ENCODE results near the gene RNH1. TPM values are rescaled to one million over a fixed set of nuclear protein-coding genes. Genes with fewer than 3 reads are reported as not detected.

RNH1 gene
- polyA plus RNA-seq, 1 donor from 2014 or later: 71.8 TPM

DNA sequence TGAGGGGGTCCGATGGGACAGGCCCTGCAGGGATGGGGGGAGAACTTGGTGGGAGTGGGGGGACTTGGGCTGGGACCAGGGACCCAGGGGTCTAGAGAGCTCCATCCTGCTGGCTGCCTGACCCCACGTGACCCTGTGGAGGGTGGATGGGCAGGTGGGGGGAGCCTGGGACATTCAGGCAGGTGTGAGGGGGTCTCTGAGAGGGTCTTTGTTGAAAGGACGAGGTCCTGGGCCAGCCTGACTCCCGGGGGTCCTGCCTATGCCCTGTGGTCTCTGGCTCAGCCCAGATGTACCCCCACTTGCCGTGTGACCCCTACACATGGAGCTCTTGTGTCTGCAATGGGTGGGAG is 37.8 kb upstream of the RNH1 start:
- H3K9me2 ChIP-seq (ENCODE audit: insufficient read depth, low read length): no peaks in the 10 kb centered on the region
- TF ChIP-seq POLR2AphosphoS5 (IDR thresholded peaks at IDR 0.05) (no peak), EZH2 (IDR thresholded peaks at IDR 0.05; ENCODE audit: borderline replicate concordance, insufficient read depth, low read length, poor library complexity, severe bottlenecking) (no peak), MXI1 (conservative IDR thresholded peaks at IDR 0.05; ENCODE audit: poor library complexity, severe bottlenecking) (no peak), EP300 (conservative IDR thresholded peaks at IDR 0.05; ENCODE audit: poor library complexity, severe bottlenecking) (no peak), RAD21 (conservative IDR thresholded peaks at IDR 0.05) (no peak), TAF1 (IDR thresholded peaks at IDR 0.05; ENCODE audit: low read depth) (no peak), SMC3 (conservative IDR thresholded peaks at IDR 0.05; ENCODE audit: poor library complexity) (no peak)
- TF ChIP-seq, protein P1, sequence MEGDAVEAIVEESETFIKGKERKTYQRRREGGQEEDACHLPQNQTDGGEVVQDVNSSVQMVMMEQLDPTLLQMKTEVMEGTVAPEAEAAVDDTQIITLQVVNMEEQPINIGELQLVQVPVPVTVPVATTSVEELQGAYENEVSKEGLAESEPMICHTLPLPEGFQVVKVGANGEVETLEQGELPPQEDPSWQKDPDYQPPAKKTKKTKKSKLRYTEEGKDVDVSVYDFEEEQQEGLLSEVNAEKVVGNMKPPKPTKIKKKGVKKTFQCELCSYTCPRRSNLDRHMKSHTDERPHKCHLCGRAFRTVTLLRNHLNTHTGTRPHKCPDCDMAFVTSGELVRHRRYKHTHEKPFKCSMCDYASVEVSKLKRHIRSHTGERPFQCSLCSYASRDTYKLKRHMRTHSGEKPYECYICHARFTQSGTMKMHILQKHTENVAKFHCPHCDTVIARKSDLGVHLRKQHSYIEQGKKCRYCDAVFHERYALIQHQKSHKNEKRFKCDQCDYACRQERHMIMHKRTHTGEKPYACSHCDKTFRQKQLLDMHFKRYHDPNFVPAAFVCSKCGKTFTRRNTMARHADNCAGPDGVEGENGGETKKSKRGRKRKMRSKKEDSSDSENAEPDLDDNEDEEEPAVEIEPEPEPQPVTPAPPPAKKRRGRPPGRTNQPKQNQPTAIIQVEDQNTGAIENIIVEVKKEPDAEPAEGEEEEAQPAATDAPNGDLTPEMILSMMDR (IDR thresholded peaks at IDR 0.05; ENCODE audit: poor library complexity, severe bottlenecking): no peak
- TF ChIP-seq, protein P2, sequence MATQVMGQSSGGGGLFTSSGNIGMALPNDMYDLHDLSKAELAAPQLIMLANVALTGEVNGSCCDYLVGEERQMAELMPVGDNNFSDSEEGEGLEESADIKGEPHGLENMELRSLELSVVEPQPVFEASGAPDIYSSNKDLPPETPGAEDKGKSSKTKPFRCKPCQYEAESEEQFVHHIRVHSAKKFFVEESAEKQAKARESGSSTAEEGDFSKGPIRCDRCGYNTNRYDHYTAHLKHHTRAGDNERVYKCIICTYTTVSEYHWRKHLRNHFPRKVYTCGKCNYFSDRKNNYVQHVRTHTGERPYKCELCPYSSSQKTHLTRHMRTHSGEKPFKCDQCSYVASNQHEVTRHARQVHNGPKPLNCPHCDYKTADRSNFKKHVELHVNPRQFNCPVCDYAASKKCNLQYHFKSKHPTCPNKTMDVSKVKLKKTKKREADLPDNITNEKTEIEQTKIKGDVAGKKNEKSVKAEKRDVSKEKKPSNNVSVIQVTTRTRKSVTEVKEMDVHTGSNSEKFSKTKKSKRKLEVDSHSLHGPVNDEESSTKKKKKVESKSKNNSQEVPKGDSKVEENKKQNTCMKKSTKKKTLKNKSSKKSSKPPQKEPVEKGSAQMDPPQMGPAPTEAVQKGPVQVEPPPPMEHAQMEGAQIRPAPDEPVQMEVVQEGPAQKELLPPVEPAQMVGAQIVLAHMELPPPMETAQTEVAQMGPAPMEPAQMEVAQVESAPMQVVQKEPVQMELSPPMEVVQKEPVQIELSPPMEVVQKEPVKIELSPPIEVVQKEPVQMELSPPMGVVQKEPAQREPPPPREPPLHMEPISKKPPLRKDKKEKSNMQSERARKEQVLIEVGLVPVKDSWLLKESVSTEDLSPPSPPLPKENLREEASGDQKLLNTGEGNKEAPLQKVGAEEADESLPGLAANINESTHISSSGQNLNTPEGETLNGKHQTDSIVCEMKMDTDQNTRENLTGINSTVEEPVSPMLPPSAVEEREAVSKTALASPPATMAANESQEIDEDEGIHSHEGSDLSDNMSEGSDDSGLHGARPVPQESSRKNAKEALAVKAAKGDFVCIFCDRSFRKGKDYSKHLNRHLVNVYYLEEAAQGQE (IDR thresholded peaks at IDR 0.05; ENCODE audit: borderline replicate concordance): no peak
- H3K36me3 ChIP-seq (ENCODE audit: insufficient read depth, low read length): no peaks in the 10 kb centered on the region

DNA sequence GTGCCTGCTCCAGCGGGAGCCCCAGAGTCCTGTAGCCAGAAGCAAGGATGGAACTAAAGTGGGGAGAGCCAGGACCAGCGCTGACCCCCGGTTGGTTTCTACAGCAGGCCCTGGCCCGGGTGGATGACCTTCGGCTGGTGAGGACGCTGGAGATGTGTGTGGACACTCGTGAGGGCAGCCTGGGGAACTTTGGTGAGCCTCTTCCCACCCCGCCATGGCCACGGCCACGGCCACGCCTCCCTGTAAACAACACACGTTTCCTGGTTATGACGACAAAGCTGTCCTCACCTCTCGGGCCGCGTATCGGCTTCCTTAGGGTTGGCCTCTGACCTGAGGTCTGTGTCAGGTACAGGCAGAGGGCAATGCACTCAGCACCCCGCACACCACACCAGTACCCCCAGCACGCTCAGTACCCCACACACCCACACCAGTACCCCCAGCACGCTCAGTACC is 34.4 kb upstream of the RNH1 start:
- Histone ChIP-seq H3K9me3 (ENCODE audit: low read length) (no peaks in the 10 kb centered on the region), H2AFZ (ENCODE audit: low read depth, low read length) (no peak overlapping the region), H3F3A (ENCODE audit: insufficient read depth, low read length, poor library complexity, severe bottlenecking) (no peaks in the 10 kb centered on the region), H3K4me2 (ENCODE audit: low read length) (no peak overlapping the region), H3K9ac (ENCODE audit: low read length) (no peak overlapping the region), H4K20me1 (ENCODE audit: insufficient read depth) (no peaks in the 10 kb centered on the region), H3K36me3 (ENCODE audit: insufficient read depth, low read length) (no peaks in the 10 kb centered on the region), H3K27ac (ENCODE audit: low read length) (no peak overlapping the region), H3K4me3 (ENCODE audit: low read length) (no peak overlapping the region), H3K79me2 (replicated peaks; ENCODE audit: insufficient read depth, low read length) (no peaks in the 10 kb centered on the region), H3K9me2 (ENCODE audit: insufficient read depth, low read length) (no peaks in the 10 kb centered on the region), H3K27me3 (ENCODE audit: insufficient read depth, low read depth, low read length) (no peaks in the 10 kb centered on the region)
- TF ChIP-seq SMC3 (conservative IDR thresholded peaks at IDR 0.05; ENCODE audit: poor library complexity): no peak
- no peak for TF ChIP-seq POLR2AphosphoS5 (IDR thresholded peaks at IDR 0.05)
- no peak for TF ChIP-seq TAF1 (IDR thresholded peaks at IDR 0.05; ENCODE audit: low read depth)
- TF ChIP-seq EZH2 (IDR thresholded peaks at IDR 0.05; ENCODE audit: borderline replicate concordance, insufficient read depth, low read length, poor library complexity, severe bottlenecking): no peak
- no peak for TF ChIP-seq MXI1 (conservative IDR thresholded peaks at IDR 0.05; ENCODE audit: poor library complexity, severe bottlenecking)
- TF ChIP-seq, protein P1 (IDR thresholded peaks at IDR 0.05; ENCODE audit: poor library complexity, severe bottlenecking): no peak
- no peak for TF ChIP-seq EP300 (conservative IDR thresholded peaks at IDR 0.05; ENCODE audit: poor library complexity, severe bottlenecking)
- TF ChIP-seq, protein P2 (IDR thresholded peaks at IDR 0.05; ENCODE audit: borderline replicate concordance): no peak
- no peak for TF ChIP-seq RAD21 (conservative IDR thresholded peaks at IDR 0.05)

More for the DNA sequence above, 37.8 kb upstream of the RNH1 start:
- Histone ChIP-seq H3K27me3 (ENCODE audit: insufficient read depth, low read depth, low read length) (no peaks in the 10 kb centered on the region), H3K9ac (ENCODE audit: low read length) (no peak overlapping the region), H4K20me1 (ENCODE audit: insufficient read depth) (no peaks in the 10 kb centered on the region), H3K9me3 (ENCODE audit: low read length) (no peaks in the 10 kb centered on the region), H3K4me2 (ENCODE audit: low read length) (no peak overlapping the region), H3K27ac (ENCODE audit: low read length) (no peak overlapping the region), H3F3A (ENCODE audit: insufficient read depth, low read length, poor library complexity, severe bottlenecking) (no peaks in the 10 kb centered on the region), H3K4me3 (ENCODE audit: low read length) (no peak overlapping the region), H3K79me2 (replicated peaks; ENCODE audit: insufficient read depth, low read length) (no peaks in the 10 kb centered on the region), H2AFZ (ENCODE audit: low read depth, low read length) (no peak overlapping the region)

All from neural cell (in vitro differentiated cells).